A204.1 (cell line): ENCODE measurements around the gene TLE7.

Experiments
- FAIRE-seq: peaks from 2 replicates; lab custom pipeline; 2012; peaks lifted over from hg19 to GRCh38; lab: Jason Lieb, UNC

Gene TLE7

GRCh38 chr16:71442051-71442440 lies at the start of gene TLE7:
TSS of gene TLE7 (minus strand) at chr16:71442054. CDS start at chr16:71433324, 8,730 bp downstream.
- no peak for FAIRE-seq

- FAIRE-seq, result no peak
Observed at GRCh38 chr16:71491054-71491453, 49.2 kb upstream of the TLE7 start.

GRCh38 chr16:71490361-71490760 lies 48.5 kb upstream of the TLE7 start:
- no peak for FAIRE-seq

- FAIRE-seq, result no peak
Observed at GRCh38 chr16:71489122-71489521, 47.3 kb upstream of the TLE7 start, which contains the start of gene ZNF19. TSS of gene ZNF19 (minus strand) at chr16:71489324. CDS start at chr16:71482114, 7,210 bp downstream.

- peak; percentile 90 for FAIRE-seq
Observed at GRCh38 chr16:71484006-71484893, 42.4 kb upstream of the TLE7 start.

- no peak for FAIRE-seq
Observed at GRCh38 chr16:71482569-71482968, 40.7 kb upstream of the TLE7 start.

- FAIRE-seq, result no peak
Observed at GRCh38 chr16:71480956-71481355, 39.1 kb upstream of the TLE7 start.

- peak; percentile 27 for FAIRE-seq
Observed at GRCh38 chr16:71479420-71479819, 37.6 kb upstream of the TLE7 start.

GRCh38 chr16:71476457-71477124 lies 34.7 kb upstream of the TLE7 start:
- no peak for FAIRE-seq

- FAIRE-seq, result no peak
Observed at GRCh38 chr16:71474864-71475263, 33.0 kb upstream of the TLE7 start.

GRCh38 chr16:71473891-71474290 lies 32.0 kb upstream of the TLE7 start:
- no peak for FAIRE-seq

- FAIRE-seq, result no peak
Observed at GRCh38 chr16:71472931-71473330, 31.1 kb upstream of the TLE7 start.

GRCh38 chr16:71472051-71472450 lies 30.2 kb upstream of the TLE7 start:
- no peak for FAIRE-seq

GRCh38 chr16:71467810-71468209 lies 26.0 kb upstream of the TLE7 start:
- no peak for FAIRE-seq

GRCh38 chr16:71464231-71464630 lies 22.4 kb upstream of the TLE7 start:
- FAIRE-seq, result no peak

- no peak for FAIRE-seq
Observed at GRCh38 chr16:71461686-71462648, 20.1 kb upstream of the TLE7 start, which contains the start of gene ZNF23. TSS of gene ZNF23 (minus strand) at chr16:71462247. CDS start at chr16:71456796, 5,451 bp downstream.

GRCh38 chr16:71460941-71461340 lies 19.1 kb upstream of the TLE7 start:
- FAIRE-seq, result no peak

- no peak for FAIRE-seq
Observed at GRCh38 chr16:71460236-71460635, 18.4 kb upstream of the TLE7 start.

- no peak for FAIRE-seq
Observed at GRCh38 chr16:71459510-71459909, 17.7 kb upstream of the TLE7 start.

- FAIRE-seq, result no peak
Observed at GRCh38 chr16:71456801-71457200, 14.9 kb upstream of the TLE7 start.

GRCh38 chr16:71453036-71453435 lies 11.2 kb upstream of the TLE7 start:
- no peak for FAIRE-seq

- no peak for FAIRE-seq
Observed at GRCh38 chr16:71449020-71449419, 7.2 kb upstream of the TLE7 start.
